Measurements from ENCODE around the gene KLHL22.
A peak's percentile ranks its signal among the peaks of the same experiment; 100 is the strongest.
"Not testable (repeated sequence)": the region's sequence is repeated elsewhere in the genome, so short reads cannot be mapped to it uniquely, and the experiment has no call there.

The KLHL22 gene

GRCh38 chr22:20466659-20467379 is 28.8 kb downstream of the KLHL22 start:
- DNase-seq, result no peak

- no peak for DNase-seq
Observed at GRCh38 chr22:20465759-20466077, 29.9 kb downstream of the KLHL22 start.

DNA sequence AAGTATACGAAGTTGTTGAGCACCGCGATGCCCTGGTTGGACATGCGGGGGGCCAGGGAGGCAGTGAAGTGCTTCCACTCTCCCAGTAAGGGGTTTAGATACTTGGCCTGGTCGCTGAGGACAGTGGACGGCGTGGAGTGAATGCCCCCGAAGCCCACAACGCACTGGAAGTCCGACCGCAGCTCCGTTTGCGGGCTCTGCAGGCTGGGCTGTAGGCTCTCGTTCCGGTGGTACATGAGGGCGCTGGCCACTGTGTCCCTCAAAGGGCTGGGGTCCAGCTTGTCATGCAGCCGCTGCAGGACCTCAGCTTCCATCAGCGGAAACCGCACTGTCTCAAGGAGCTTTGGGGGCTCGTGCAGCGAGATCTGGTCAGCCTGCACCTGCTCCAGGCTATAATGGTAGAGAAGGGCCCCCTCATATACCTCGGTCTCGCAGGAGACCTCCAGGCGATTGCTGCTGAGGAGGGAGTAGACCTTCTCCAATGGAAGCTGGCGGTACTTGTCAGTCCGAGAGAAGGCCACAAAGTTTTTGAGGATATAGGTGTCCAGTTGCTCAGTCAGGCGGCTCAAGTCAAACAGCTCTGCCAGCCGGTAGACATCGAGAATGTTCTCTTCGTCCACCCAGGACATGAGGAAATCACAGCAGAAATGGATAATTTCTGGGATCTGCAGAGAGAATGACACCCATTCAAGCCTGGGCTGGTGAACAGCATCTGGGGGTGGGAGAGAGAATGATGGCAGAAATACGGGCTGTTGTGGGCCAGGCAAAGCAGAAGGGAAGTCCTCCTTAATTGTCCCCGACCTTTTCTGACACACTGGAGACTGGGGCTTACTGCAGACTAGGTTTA is 30.5 kb downstream of the KLHL22 start:
- DNase-seq, result no peak

DNA sequence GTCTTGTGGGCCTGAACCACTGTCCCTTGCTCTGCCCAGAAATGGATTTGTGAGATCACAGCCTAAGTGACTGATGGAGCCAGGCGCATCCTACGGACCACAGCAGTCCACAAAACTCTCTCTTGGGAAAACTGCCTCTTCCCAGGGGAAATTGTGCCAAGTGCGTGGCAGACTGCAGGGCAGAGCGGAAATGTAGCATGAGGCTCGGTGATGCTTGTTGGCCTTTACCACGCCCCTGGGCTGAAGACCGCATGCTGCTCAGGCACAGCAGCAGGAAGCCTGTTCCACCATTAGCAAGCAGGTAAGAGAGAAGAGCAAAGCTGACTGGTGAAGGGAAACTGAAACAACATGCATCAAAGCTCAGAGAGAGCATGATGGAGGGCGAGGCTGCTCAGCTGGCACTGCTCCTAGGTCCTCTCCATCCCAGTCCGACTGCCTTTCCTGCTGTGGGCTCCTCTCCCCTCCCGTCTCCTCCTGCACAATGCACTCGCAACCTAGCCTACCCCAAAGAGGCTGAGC is 31.4 kb downstream of the KLHL22 start:
- DNase-seq, result no peak

DNA sequence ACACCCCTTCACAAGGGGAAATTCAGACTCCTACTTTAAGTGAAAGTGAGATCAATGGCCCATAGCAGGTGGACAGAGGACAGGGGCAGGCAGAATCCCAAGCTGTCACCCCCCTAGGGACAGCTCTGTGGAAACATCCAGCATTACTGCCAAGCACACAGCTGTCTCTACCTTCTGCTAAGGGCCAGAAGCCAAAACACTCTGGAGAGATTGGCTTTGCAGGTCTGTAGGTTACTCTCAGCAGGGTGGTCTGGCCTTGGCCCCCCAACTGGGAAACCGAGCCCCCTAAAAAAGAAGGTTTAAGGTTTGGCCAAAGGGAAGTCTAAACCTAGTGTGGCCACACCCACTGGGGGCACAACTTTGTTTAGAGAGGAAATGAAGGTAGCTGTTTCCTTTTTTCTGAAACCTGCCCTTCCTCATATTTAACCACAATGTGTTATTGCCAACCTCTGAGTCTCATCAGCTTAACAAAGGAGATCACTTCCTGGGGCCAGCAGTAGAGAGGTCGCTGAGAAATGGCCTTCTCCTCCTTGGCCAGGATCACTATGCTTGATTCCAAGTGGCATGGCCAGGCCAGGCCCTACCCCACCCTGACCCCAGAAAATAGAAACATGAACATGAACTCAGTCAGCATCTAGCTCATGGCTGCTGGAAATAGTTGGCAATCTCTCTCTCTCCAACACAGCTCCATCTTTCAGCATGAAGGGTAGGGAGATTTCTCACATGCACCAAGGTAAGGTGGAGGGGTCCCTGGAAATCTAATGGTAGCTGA is 32.1 kb downstream of the KLHL22 start:
- no peak for DNase-seq

DNA sequence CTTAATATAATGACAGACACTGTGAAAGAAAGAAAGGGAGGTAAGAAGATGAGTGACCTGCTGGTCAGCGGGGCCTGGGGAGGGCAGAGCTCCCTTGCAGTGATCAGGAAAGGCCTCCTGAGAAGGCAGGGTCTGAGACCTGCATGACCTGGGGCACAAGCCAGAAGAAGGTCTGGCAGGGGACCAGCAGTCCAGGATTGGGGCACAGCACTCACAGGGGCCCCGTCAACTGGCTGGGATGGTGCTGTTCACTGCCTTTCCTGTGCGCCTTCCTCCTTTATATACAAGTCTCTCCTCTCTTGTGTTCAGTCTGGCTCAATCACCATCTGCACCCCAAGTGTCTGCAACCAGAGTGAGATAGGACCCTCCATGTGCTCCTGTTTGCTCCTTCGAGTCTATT is 35.7 kb downstream of the KLHL22 start:
- no peak for DNase-seq

DNA sequence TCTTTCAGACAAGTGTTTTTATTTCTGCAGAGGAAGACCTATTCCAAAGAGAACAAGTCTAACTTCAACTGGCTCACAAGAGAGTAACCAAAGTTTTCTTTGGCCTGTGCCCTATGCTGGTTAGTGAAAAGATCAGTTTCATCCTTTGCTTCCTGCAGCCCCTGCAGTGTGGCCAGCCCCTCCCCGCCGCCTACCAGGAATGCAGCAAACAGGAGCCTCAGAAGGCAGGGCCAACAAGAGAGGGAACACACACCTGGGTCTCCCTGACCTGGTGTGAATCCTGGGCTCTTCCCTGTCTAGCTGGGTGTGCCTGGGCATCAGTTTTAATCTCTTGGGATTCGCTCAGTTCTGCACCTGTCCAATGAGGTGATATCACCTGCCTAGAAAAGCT is 36.4 kb downstream of the KLHL22 start:
- no peak for DNase-seq

- DNase-seq, result no peak
Observed at GRCh38 chr22:20458530-20459151, 37.0 kb downstream of the KLHL22 start.

DNA sequence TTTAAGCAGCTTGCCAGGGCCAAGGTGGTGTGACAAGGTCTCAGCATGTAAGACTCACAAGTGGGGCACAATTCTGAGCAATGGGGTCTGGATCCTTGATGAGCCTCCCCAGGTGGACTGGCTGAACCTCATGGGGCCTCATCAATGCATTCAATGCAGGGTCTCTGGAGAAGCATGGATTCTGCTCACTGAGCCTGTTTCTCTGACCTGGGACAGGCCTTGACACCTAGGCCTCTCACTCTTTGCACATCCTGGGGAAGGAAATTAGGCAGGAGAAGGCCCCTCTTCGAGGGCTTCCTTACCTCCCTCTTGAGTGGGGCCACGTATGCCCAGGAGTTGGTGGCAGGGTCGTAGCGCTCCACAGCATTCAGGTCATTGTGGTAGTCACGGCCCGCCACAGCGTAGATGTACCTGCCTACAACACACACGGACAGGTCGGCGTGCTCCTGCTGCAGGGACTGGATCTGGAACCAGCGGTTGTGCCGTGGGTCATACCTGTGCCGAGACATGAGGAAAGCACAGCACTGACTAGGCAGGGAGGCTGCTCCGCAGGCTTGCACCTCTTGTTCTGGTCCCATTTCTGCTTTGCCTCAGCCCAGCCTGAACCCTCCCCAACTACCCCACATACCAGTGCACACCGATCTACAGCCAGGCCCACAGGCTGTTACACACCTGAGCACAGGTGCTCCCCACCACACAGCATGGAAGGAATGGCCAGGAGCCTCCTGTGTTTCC is 37.9 kb downstream of the KLHL22 start:
- no peak for DNase-seq

- DNase-seq, result no peak
Observed at GRCh38 chr22:20456722-20457076, 38.9 kb downstream of the KLHL22 start.

DNA sequence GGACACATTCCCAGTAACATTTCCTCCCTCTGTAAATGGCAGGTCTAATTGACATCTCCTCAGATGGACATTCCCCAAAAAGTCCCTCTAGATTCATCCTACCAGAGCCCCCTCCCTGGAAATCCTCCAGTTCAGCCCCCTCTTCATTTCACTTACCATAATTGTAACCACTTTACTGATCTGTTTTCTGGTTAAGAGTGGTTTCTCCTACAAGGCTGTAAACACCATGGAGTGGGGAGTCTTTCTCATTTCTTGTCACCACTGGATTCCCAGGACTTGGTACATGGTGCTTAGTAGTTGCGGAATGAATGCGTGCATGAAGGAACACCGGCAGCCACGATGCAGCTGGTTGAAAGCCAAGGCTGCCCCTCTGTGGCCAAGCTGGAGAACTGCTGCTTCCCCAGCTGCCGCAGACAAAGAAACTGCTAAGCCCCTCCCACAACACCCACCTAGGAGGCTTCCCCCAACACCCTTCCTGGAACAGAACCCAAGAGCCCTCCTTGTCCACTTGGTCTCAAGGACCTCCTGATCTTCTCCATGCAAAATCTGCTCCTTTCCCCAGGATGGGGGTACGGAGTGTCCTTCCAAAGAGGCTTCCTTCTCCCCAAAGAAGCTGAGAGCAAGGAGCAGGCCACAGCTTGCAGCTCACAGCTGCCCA is 39.4 kb downstream of the KLHL22 start:
- DNase-seq, result peak; percentile 73

GRCh38 chr22:20455709-20456063 is 39.9 kb downstream of the KLHL22 start:
- no peak for DNase-seq

- DNase-seq, result no peak
Observed at GRCh38 chr22:20453222-20453621, 42.4 kb downstream of the KLHL22 start.

DNA sequence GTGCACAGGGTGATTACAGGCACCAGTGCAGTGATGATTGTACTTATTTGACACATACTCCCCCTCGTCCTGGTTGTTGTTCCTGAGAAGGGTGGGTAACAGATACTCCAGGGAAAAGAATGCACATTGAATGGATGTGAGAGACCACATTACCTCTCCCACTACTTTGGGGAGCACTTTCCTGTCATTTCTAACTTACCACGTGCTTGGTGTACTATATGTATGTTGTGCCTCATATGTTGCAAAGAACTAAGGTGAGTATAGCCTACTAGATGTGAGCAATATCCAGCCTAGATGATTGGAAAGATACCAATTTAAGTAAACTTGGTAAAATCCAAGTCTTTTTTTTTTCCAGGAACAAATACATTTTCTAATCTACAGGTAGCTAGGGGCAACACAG is 43.7 kb downstream of the KLHL22 start:
- DNase-seq, result no peak

GRCh38 chr22:20451129-20451778 is 44.3 kb downstream of the KLHL22 start:
- not testable (repeated sequence) for DNase-seq

GRCh38 chr22:20450551-20450906 is 45.1 kb downstream of the KLHL22 start:
- DNase-seq, result no peak

DNA sequence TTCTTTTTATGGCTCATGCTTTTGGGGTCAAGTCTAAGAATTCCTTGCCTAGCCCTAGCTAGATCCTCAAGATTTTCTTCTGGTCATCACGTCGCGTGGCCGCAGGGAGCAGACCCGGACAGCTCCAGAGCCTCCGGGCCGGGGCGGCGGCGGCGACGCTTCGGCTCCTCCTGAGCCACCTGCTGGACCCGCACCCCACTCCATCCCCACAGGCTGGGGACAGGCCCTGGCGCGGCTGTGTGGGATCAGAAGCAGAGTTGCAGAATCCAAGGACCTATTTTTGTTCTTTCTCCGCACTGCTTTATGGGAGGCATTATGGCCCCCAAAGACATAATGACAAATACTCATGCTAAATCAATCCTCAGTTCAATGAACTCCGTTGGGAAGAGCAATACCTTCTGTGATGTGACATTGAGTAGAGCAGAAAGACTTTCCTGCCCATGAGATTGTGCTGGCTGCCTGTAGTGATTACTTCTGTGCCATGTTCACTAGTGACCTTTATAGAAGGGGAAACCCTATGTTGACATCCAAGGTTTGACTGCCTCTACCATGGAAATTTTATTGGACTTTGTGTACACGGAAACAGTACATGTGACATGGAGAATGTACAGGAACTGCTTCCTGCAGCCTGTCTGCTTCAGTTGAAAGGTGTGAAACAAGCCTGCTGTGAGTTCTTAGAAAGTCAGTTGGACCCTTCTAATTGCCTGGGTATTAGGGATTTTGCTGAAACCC is 45.6 kb downstream of the KLHL22 start:
- no peak for DNase-seq

GRCh38 chr22:20448630-20449029 is 47.0 kb downstream of the KLHL22 start:
- DNase-seq, result no peak

- no peak for DNase-seq
Observed at GRCh38 chr22:20446383-20446970, 49.1 kb downstream of the KLHL22 start.

DNA sequence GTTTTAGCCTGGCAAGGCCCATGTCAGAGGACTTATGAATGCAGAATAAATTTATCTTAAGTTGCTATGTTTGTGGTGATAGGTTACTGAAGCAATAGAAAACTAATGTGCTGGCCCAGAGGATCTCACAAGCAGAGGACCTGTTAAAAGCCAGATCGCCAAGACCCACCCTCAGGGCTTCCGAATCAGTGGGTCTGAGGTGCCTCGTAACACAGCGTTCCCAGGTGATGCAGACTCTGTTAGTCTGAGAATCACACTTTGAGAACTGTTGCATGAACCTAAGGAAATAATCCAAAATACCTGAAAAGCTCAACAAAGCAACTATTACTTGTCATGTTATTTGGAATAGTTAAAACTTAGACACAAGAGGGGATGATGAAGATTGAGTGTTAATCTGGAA is 51.3 kb downstream of the KLHL22 start:
- DNase-seq, result no peak
